ENCODE results near the gene AMBP. TPM values are rescaled to one million over a fixed set of nuclear protein-coding genes. Genes with fewer than 3 reads are reported as not detected.

AMBP gene
- total RNA-seq, 1 experiment from 2014 or later = 0.20 TPM

GRCh38 chr9:114075602-114076001 is 2.5 kb downstream of the AMBP start:
- no peak for TF ChIP-seq CTCF (conservative IDR thresholded peaks at IDR 0.05)
- Histone ChIP-seq H2BK5ac (ENCODE audit: insufficient read length, low read length) (no peak overlapping the region), H3K27ac (ENCODE audit: insufficient read length, low read depth, low read length) (no peak overlapping the region), H4K5ac (ENCODE audit: insufficient read length, low read depth, low read length) (no peak overlapping the region), H3K23me2 (ENCODE audit: insufficient read length, low read depth, low read length, poor library complexity, severe bottlenecking) (no peaks in the 10 kb centered on the region), H3K79me1 (ENCODE audit: insufficient read depth, low read depth, low read length, poor library complexity, severe bottlenecking) (no peaks in the 10 kb centered on the region), H3K4ac (ENCODE audit: low read depth, low read length) (no peak overlapping the region), H3K23ac (ENCODE audit: insufficient read length, low read depth, low read length) (no peak overlapping the region), H2BK20ac (ENCODE audit: low read depth, low read length, poor library complexity, severe bottlenecking) (no peak overlapping the region), H2BK15ac (ENCODE audit: low read depth, low read length) (no peak overlapping the region), H3K27me3 (ENCODE audit: insufficient read depth, low read length) (no peaks in the 10 kb centered on the region), H3K56ac (ENCODE audit: insufficient read length, low read depth, low read length) (no peak overlapping the region), H4K20me1 (ENCODE audit: control insufficient read depth, insufficient read depth, insufficient read length) (no peaks in the 10 kb centered on the region), H3T11ph (ENCODE audit: low read length) (no peak overlapping the region), H2AK5ac (ENCODE audit: insufficient read length, low read length) (no peak overlapping the region), H3K4me2 (ENCODE audit: insufficient read depth, insufficient read length, low read length) (no peak overlapping the region), H2AFZ (ENCODE audit: low read length) (no peak overlapping the region), H3K9me3 (ENCODE audit: control insufficient read depth, low read depth, low read length) (no peaks in the 10 kb centered on the region), H2BK120ac (ENCODE audit: low read depth, low read length, poor library complexity, severe bottlenecking) (no peak overlapping the region), H3K79me2 (ENCODE audit: insufficient read depth, low read length) (no peaks in the 10 kb centered on the region), H4K91ac (ENCODE audit: insufficient read length, low read depth, low read length) (no peak overlapping the region), H3K9ac (ENCODE audit: extremely low read depth, insufficient read length, low read length) (no peak overlapping the region), H3K14ac (ENCODE audit: insufficient read depth, low read length) (no peak overlapping the region), H4K8ac (replicated peaks; ENCODE audit: insufficient read length, low read depth, low read length) (no peak overlapping the region), H2BK12ac (ENCODE audit: insufficient read length, low read depth, low read length) (no peak overlapping the region), H3K4me1 (ENCODE audit: insufficient read depth, low read length) (no peaks in the 10 kb centered on the region), H3K18ac (ENCODE audit: insufficient read length, low read depth, low read length) (no peak overlapping the region)
- DNase-seq = no peak
- Mint-ChIP-seq H3K27ac (no peak overlapping the region), H3K4me1 (peaks cover 6 to 7% of the 10 kb centered on the region in 2 experiments; a peak in 3 of 4 replicates), H3K4me3 (no peak overlapping the region), H3K9me3 (no peaks in the 10 kb centered on the region), H3K27me3 (ENCODE audit: low read depth) (peaks cover 44% of the 10 kb centered on the region), H3K36me3 (ENCODE audit: insufficient read depth in 1 of 3, low read depth in 3 of 3) (no peaks in the 10 kb centered on the region)
- WGBS (ENCODE audit: extremely low coverage, insufficient read length, low lambda C conversion rate) = no CpG with 5 or more reads among the region's 4 CpGs
